Panc1 (cell line): ENCODE measurements around the gene CD276. TPM values are rescaled to one million over a fixed set of nuclear protein-coding genes. Genes with fewer than 3 reads are reported as not detected.

Experiments used
- ATAC-seq: fragments of 200-7000 bp; cut with Tn5 transposase; 2 replicates; pipeline ENCODE4 v1.9.1; 2020; ENCODE audit warnings: mild to moderate bottlenecking, moderate library complexity
- BruUV-seq: library from RNA; stranded (reverse); fragments of 400-500 nt; replicated peaks from 2 replicates; lab custom pipeline; 2021; lab: Mats Ljungman, UMichigan
- CTCF ChIA-PET: fragments of 300-600 bp; sonication (Branson Sonifier 250); formaldehyde crosslinking; loops from one replicate; lab custom pipeline; 2022; ENCODE audit warnings: antibody characterized with exemption; lab: Charles Lee
- POLR2A ChIA-PET: fragments of 300-600 bp; sonication (Branson Sonifier 250); formaldehyde crosslinking; loops from one replicate; lab custom pipeline; 2022; ENCODE audit warnings: antibody characterized with exemption; lab: Charles Lee
- DNase-seq: peaks from one replicate; pipeline ENCODE4 v3.0.0-alpha.2; 2010; ENCODE audit warnings: low read depth, low spot score
- H3K27ac ChIP-seq: 2 replicates; pipeline ENCODE4 v1.5.1; 2011; ENCODE audit warnings: mild to moderate bottlenecking, low read length, inconsistent platforms
- H3K27me3 ChIP-seq: fragments of 200-500 bp; sonication (Bioruptor generic); 2 replicates; pipeline ENCODE4 v1.6.0; 2014; ENCODE audit warnings: low read length, inconsistent platforms; ENCODE audit not compliant: control insufficient read depth, insufficient read depth
- H3K36me3 ChIP-seq: fragments of 200-500 bp; sonication (Bioruptor generic); 2 replicates; pipeline ENCODE4 v1.5.1; 2014; ENCODE audit warnings: inconsistent platforms, mild to moderate bottlenecking, low read length, moderate library complexity; ENCODE audit not compliant: control insufficient read depth, insufficient read depth
- H3K4me1 ChIP-seq: 2 replicates; pipeline ENCODE4 v1.5.1; 2011; ENCODE audit warnings: inconsistent platforms, mild to moderate bottlenecking, low read length, moderate library complexity; ENCODE audit not compliant: control insufficient read depth, insufficient read depth
- H3K4me3 ChIP-seq, 2 experiments: 2 replicates each; pipeline ENCODE4 v1.5.1; 2011 to 2012; ENCODE audit warnings: low read depth in 2 of 2, low read length in 2 of 2, mild to moderate bottlenecking in 2 of 2, inconsistent platforms in 1 of 2, moderate library complexity in 1 of 2
- H3K9me3 ChIP-seq: fragments of 200-500 bp; sonication (Bioruptor generic); 2 replicates; pipeline ENCODE4 v1.5.1; 2014; ENCODE audit warnings: low read depth, mild to moderate bottlenecking, inconsistent platforms, low read length, moderate library complexity; ENCODE audit not compliant: control insufficient read depth, insufficient read depth
- POLR2AphosphoS5 ChIP-seq: IDR thresholded peaks from 2 replicates; pipeline ENCODE4 v1.6.1; 2012; ENCODE audit warnings: mild to moderate bottlenecking, low read depth, low read length, moderate library complexity
- REST ChIP-seq, 2 experiments: IDR thresholded peaks; 2 replicates each; pipeline ENCODE4 v1.6.1; 2011 to 2012; ENCODE audit warnings: low read depth in 2 of 2, control low read depth in 1 of 2, low read length in 1 of 2, mild to moderate bottlenecking in 1 of 2, moderate library complexity in 1 of 2; ENCODE audit not compliant: insufficient read depth in 1 of 2
- SIN3A ChIP-seq: IDR thresholded peaks from 2 replicates; pipeline ENCODE4 v1.6.1; 2012; ENCODE audit warnings: low read depth, mild to moderate bottlenecking, low read length, moderate library complexity, borderline replicate concordance; ENCODE audit not compliant: insufficient read depth
- TCF7L2 ChIP-seq: IDR thresholded peaks from 2 replicates; pipeline ENCODE4 v1.6.1; 2011; ENCODE audit warnings: mild to moderate bottlenecking, low read depth, low read length, inconsistent platforms
- in situ Hi-C: cut with HindIII; loops from 2 replicates; pipeline ENCODE4 v1.10.0; 2016; ENCODE audit warnings: low sequenced_read_pairs, low pct_unique_long_range_greater_than_20kb
- intact Hi-C: fragments of 100-400 bp; cut with micrococcal nuclease; formaldehyde crosslinking; loops from one replicate; pipeline ENCODE4 v1.10.0; 2022; ENCODE audit not compliant: unreplicated experiment
- total RNA-seq: library from RNA; stranded (reverse); gene quantifications from one replicate; pipeline ENCODE4 v1.2.1, GENCODE V29; 2021; ENCODE audit not compliant: unreplicated experiment
- TF ChIP-seq, protein P1 (sequence below): fragments of 450-650 bp; IDR thresholded peaks from 2 replicates; pipeline ENCODE4 v1.5.1; 2017; ENCODE audit warnings: mild to moderate bottlenecking

CD276 gene
- total RNA-seq, 1 experiment from 2014 or later = 99.1 TPM

GRCh38 chr15:73660455-73660854 lies 23.7 kb upstream of the CD276 start:
- CTCF ChIA-PET = no interaction called here

DNA sequence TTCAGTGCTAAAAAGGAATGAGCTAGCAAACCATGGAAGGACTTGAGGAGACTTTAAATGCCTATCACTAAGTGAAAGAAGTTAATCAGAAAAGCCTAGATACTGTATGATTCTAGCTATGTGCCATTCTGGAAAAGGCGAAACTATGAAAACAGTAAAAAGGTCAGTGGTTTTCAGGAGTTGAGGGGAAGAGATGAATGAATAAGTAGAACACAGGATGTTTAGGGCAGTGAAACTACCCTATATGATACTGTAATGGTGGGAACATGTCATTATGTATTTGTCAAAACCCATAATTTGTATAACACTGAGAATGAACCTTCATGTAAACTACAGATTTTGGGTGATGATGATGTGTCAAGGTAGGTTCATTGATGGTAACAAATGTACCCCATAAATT lies 9.6 kb upstream of the CD276 start:
- intact Hi-C loops = no loop called here
- in situ Hi-C loops = no loop called here
- ChIA-PET CTCF (no interaction called here), POLR2A (no interaction called here)
- DNase-seq (no peak), ATAC-seq (no peak)
- Histone ChIP-seq H3K9me3 (no peaks in the 10 kb centered on the region), H3K36me3 (no peaks in the 10 kb centered on the region), H3K27me3 (peaks cover 17% of the 10 kb centered on the region), H3K4me3 (no peak overlapping the region), H3K4me1 (no peaks in the 10 kb centered on the region), H3K27ac (no peak overlapping the region)
- TF ChIP-seq REST (IDR thresholded peaks at IDR 0.05; ENCODE audit: insufficient read depth in 1 of 2, low read depth in 2 of 2, low read length in 1 of 2) (no peak), POLR2AphosphoS5 (no peak), TCF7L2 (no peak), SIN3A (no peak)
- TF ChIP-seq, protein P1, sequence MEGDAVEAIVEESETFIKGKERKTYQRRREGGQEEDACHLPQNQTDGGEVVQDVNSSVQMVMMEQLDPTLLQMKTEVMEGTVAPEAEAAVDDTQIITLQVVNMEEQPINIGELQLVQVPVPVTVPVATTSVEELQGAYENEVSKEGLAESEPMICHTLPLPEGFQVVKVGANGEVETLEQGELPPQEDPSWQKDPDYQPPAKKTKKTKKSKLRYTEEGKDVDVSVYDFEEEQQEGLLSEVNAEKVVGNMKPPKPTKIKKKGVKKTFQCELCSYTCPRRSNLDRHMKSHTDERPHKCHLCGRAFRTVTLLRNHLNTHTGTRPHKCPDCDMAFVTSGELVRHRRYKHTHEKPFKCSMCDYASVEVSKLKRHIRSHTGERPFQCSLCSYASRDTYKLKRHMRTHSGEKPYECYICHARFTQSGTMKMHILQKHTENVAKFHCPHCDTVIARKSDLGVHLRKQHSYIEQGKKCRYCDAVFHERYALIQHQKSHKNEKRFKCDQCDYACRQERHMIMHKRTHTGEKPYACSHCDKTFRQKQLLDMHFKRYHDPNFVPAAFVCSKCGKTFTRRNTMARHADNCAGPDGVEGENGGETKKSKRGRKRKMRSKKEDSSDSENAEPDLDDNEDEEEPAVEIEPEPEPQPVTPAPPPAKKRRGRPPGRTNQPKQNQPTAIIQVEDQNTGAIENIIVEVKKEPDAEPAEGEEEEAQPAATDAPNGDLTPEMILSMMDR = no peak
- no TSS peak for BruUV-seq

More at GRCh38 chr15:73660455-73660854, 23.7 kb upstream of the CD276 start:
- Histone ChIP-seq H3K4me3 (no peak overlapping the region), H3K4me1 (no peaks in the 10 kb centered on the region), H3K9me3 (no peaks in the 10 kb centered on the region), H3K36me3 (no peaks in the 10 kb centered on the region), H3K27me3 (peaks cover 6% of the 10 kb centered on the region), H3K27ac (no peak overlapping the region)
- no peak for DNase-seq
- no TSS peak for BruUV-seq
- TF ChIP-seq SIN3A = no peak
- TF ChIP-seq, protein P1 = no peak
- in situ Hi-C loops (no loop called here), intact Hi-C loops (no loop called here)
- POLR2A ChIA-PET = no interaction called here
- ATAC-seq = no peak
